HCT116 (cell line): ENCODE results near the gene TYW5. TPM values are rescaled to one million over a fixed set of nuclear protein-coding genes. Genes with fewer than 3 reads are reported as not detected.

ENCODE experiments used
- ATAC-seq: fragments of 200-7000 bp; cut with Tn5 transposase; 2 replicates; pipeline ENCODE4 v1.9.1; 2020; ENCODE audit warnings: mild to moderate bottlenecking, moderate library complexity
- BruUV-seq: library from RNA; stranded (reverse); fragments of 400-500 nt; replicated peaks from 2 replicates; lab custom pipeline; 2021; lab: Mats Ljungman, UMichigan
- CTCF ChIA-PET: fragments of 300-600 bp; sonication (Branson Sonifier 250); formaldehyde crosslinking; loops from one replicate; lab custom pipeline; 2021; ENCODE audit warnings: antibody characterized with exemption; lab: Charles Lee
- POLR2A ChIA-PET: fragments of 300-600, 350-600 bp; sonication (Branson Sonifier 250); formaldehyde crosslinking; loops from one replicate; lab custom pipeline; 2021; ENCODE audit warnings: antibody characterized with exemption; lab: Charles Lee
- RAD21 ChIA-PET, 2 experiments: fragments of 300-600 bp; sonication (Branson Sonifier 250); formaldehyde crosslinking; loops; one replicate each; lab custom pipeline; 2023; ENCODE audit warnings: low total read pairs in 2 of 2; ENCODE audit not compliant: uncharacterized antibody in 2 of 2, unreplicated experiment in 2 of 2, low non-redundant PET in 1 of 2; lab: Charles Lee
- DNase-seq: peaks from one replicate; pipeline ENCODE4 v3.0.0-alpha.2; 2010; ENCODE audit warnings: low read depth, low spot score
- H2AFZ ChIP-seq: fragments of 200-600 bp; shearing (Covaris generic), sonication (generic); 2 replicates; pipeline ENCODE4 v1.6.1; 2017; ENCODE audit warnings: low read depth, mixed run types, mixed read lengths, antibody characterized with exemption, low read length; ENCODE audit not compliant: poor library complexity, severe bottlenecking
- H3K27ac ChIP-seq: 2 replicates; pipeline ENCODE4 v1.5.1; 2012; ENCODE audit warnings: low read depth, low read length
- H3K27me3 ChIP-seq: fragments of 200-600 bp; sonication (generic); 2 replicates; pipeline ENCODE4 v1.6.1; 2016; ENCODE audit warnings: mixed run types, low read length, mixed read lengths; ENCODE audit not compliant: insufficient read depth
- H3K36me3 ChIP-seq, 2 experiments: fragments of 200-500 bp in 1 of 2; fragments of 200-600 bp in 1 of 2; sonication (Bioruptor generic) in 1 of 2; sonication (generic) in 1 of 2; 2 replicates each; pipeline versions ENCODE4 v1.5.1 to v1.6.1; 2014 to 2016; ENCODE audit warnings: low read length in 2 of 2, inconsistent platforms in 1 of 2, mixed read lengths in 1 of 2, mixed run types in 1 of 2; ENCODE audit not compliant: insufficient read depth in 2 of 2, control insufficient read depth in 1 of 2
- H3K4me1 ChIP-seq, 2 experiments: fragments of 200-600 bp in 1 of 2; sonication (generic) in 1 of 2; 2 replicates each; pipeline versions ENCODE4 v1.5.1 to v1.6.1; 2012 to 2017; ENCODE audit warnings: low read length in 2 of 2, inconsistent platforms in 1 of 2, mild to moderate bottlenecking in 1 of 2, mixed read lengths in 1 of 2, mixed run types in 1 of 2, moderate library complexity in 1 of 2; ENCODE audit not compliant: insufficient read depth in 2 of 2, control insufficient read depth in 1 of 2
- H3K4me2 ChIP-seq: fragments of 200-600 bp; sonication (generic); 2 replicates; pipeline ENCODE4 v1.6.1; 2017; ENCODE audit warnings: mixed run types, low read length, mixed read lengths
- H3K4me3 ChIP-seq, 2 experiments: fragments of 200-600 bp in 1 of 2; sonication (generic) in 1 of 2; replicated peaks in 1 of 2; 2 replicates each; pipeline ENCODE4 v1.5.1; 2011 to 2016; ENCODE audit warnings: low read length in 2 of 2, control low read depth in 1 of 2, low read depth in 1 of 2, mild to moderate bottlenecking in 1 of 2, mixed read lengths in 1 of 2, mixed run types in 1 of 2
- H3K79me2 ChIP-seq: fragments of 200-600 bp; sonication (generic); 2 replicates; pipeline ENCODE4 v1.6.1; 2017; ENCODE audit warnings: mild to moderate bottlenecking, mixed run types, low read length, moderate library complexity, mixed read lengths; ENCODE audit not compliant: insufficient read depth
- H3K9ac ChIP-seq: fragments of 200-600 bp; sonication (generic); 2 replicates; pipeline ENCODE4 v1.6.1; 2016; ENCODE audit warnings: low read length, mixed read lengths
- H3K9me2 ChIP-seq: fragments of 200-600 bp; sonication (generic), shearing (Covaris generic); 2 replicates; pipeline ENCODE4 v1.6.1; 2017; ENCODE audit warnings: mixed run types, mild to moderate bottlenecking, moderate library complexity; ENCODE audit not compliant: insufficient read depth
- H3K9me3 ChIP-seq, 2 experiments: fragments of 200-500 bp in 1 of 2; fragments of 200-600 bp in 1 of 2; sonication (Bioruptor generic) in 1 of 2; sonication (generic) in 1 of 2; 2 replicates each; pipeline ENCODE4 v1.6.1; 2014 to 2017; ENCODE audit warnings: low read length in 2 of 2, mixed read lengths in 2 of 2, inconsistent platforms in 1 of 2, low read depth in 1 of 2, mild to moderate bottlenecking in 1 of 2, mixed run types in 1 of 2, moderate library complexity in 1 of 2; ENCODE audit not compliant: control insufficient read depth in 1 of 2, insufficient read depth in 1 of 2
- H4K20me1 ChIP-seq: fragments of 200-600 bp; sonication (generic), shearing (Covaris generic); 2 replicates; pipeline ENCODE4 v1.6.1; 2017; ENCODE audit warnings: mixed run types, mild to moderate bottlenecking, moderate library complexity; ENCODE audit not compliant: insufficient read depth
- CEBPB ChIP-seq: IDR thresholded peaks from 2 replicates; pipeline ENCODE4 v1.6.1; 2012; ENCODE audit warnings: low read depth
- EGR1 ChIP-seq: IDR thresholded peaks from 2 replicates; pipeline ENCODE4 v1.6.1; 2012; ENCODE audit warnings: low read depth
- EZH2 ChIP-seq: fragments of 200-600 bp; sonication (generic); IDR thresholded peaks from 2 replicates; pipeline ENCODE4 v1.6.1; 2017; ENCODE audit warnings: antibody characterized with exemption, mixed run types
- EZH2phosphoT487 ChIP-seq: fragments of 200-600 bp; IDR thresholded peaks from 2 replicates; pipeline ENCODE4 v1.6.1; 2018; ENCODE audit warnings: antibody characterized with exemption, borderline replicate concordance
- POLR2A ChIP-seq: IDR thresholded peaks from 2 replicates; pipeline ENCODE4 v1.7.0; 2011; ENCODE audit warnings: borderline replicate concordance; ENCODE audit not compliant: insufficient read depth, insufficient read length; ENCODE audit errors: extremely low read depth
- RAD21 ChIP-seq: IDR thresholded peaks from 2 replicates; pipeline ENCODE4 v1.6.1; 2012; ENCODE audit warnings: low read depth, mild to moderate bottlenecking
- SIN3A ChIP-seq: IDR thresholded peaks from 2 replicates; pipeline ENCODE4 v1.6.1; 2012; ENCODE audit warnings: low read depth
- SP1 ChIP-seq: IDR thresholded peaks from 2 replicates; pipeline ENCODE4 v1.6.1; 2012; ENCODE audit warnings: low read depth
- SRF ChIP-seq: IDR thresholded peaks from 2 replicates; pipeline ENCODE4 v1.6.1; 2012; ENCODE audit warnings: low read depth
- TCF7L2 ChIP-seq: IDR thresholded peaks from 2 replicates; pipeline ENCODE4 v1.7.0; 2011; ENCODE audit warnings: borderline replicate concordance, inconsistent platforms; ENCODE audit not compliant: insufficient read depth, insufficient read length; ENCODE audit errors: extremely low read depth
- YY1 ChIP-seq: IDR thresholded peaks from 2 replicates; pipeline ENCODE4 v1.6.1; 2011; ENCODE audit warnings: low read length, low read depth, moderate library complexity, mild to moderate bottlenecking; ENCODE audit not compliant: insufficient replicate concordance; ENCODE audit errors: extremely low read depth
- ZFX ChIP-seq: fragments of 450-650 bp; IDR thresholded peaks from 2 replicates; pipeline ENCODE4 v1.6.1; 2017
- ZNF274 ChIP-seq: fragments of 200-500 bp; sonication (Bioruptor generic); IDR thresholded peaks from 2 replicates; pipeline ENCODE4 v1.6.1; 2014; ENCODE audit warnings: mild to moderate bottlenecking, low read depth, low read length, inconsistent platforms
- intact Hi-C: fragments of 100-400 bp; cut with micrococcal nuclease; formaldehyde crosslinking; loops from 2 replicates; pipeline ENCODE4 v1.10.0; 2022
- total RNA-seq: library from RNA; stranded (reverse); gene quantifications from one replicate; pipeline ENCODE4 v1.2.1, GENCODE V29; 2021; ENCODE audit not compliant: unreplicated experiment
- TF ChIP-seq, protein P1 (sequence below): IDR thresholded peaks from 2 replicates; pipeline ENCODE4 v1.6.1; 2012
- TF ChIP-seq, protein P2 (sequence below): IDR thresholded peaks from 2 replicates; pipeline ENCODE4 v1.6.1; 2012
- TF ChIP-seq, protein P3 (sequence below), 3 experiments: fragments of 200-600 bp in 1 of 3; sonication (generic) in 1 of 3; IDR thresholded peaks in 2 of 3; conservative IDR thresholded peaks in 1 of 3; 2 replicates each; pipeline ENCODE4 v1.5.1; 2012 to 2017; ENCODE audit warnings: low read depth in 2 of 3, low read length in 2 of 3, antibody characterized with exemption in 1 of 3, borderline replicate concordance in 1 of 3, control low read depth in 1 of 3, mild to moderate bottlenecking in 1 of 3, mixed read lengths in 1 of 3, mixed run types in 1 of 3, moderate library complexity in 1 of 3; ENCODE audit not compliant: insufficient read depth in 1 of 3
- TF ChIP-seq, protein P4 (sequence below): IDR thresholded peaks from 2 replicates; pipeline ENCODE4 v1.6.1; 2011; ENCODE audit warnings: mild to moderate bottlenecking, low read length, moderate library complexity; ENCODE audit not compliant: insufficient replicate concordance; ENCODE audit errors: extremely low read depth

Gene TYW5
- total RNA-seq, 1 experiment from 2014 or later, result 7.7 TPM

DNA sequence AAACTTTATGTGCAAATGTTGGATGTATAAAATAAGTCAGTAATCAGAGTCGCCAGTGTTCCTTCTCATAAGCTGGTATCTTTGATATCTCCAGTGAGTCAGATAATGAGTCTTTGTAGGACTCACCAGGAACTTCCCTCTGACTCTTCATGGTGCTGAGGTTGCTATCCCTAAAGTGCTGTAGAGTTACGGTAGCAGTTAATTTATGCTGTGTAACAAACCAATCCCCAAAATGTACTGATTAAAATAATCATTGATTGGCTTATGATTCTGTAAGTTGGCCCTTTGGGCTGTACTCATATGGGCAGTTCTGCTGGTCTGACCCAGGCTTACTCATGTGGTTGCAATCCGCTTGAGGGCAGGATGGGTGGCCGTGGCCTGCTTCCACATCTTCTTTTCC is 43.9 kb upstream of the TYW5 start:
- no peak overlapping the region for H3K27ac ChIP-seq
- no peaks in the 10 kb centered on the region for H4K20me1 ChIP-seq
- TF ChIP-seq RAD21, result no peak
- no peak for TF ChIP-seq SP1
- TF ChIP-seq, protein P1, sequence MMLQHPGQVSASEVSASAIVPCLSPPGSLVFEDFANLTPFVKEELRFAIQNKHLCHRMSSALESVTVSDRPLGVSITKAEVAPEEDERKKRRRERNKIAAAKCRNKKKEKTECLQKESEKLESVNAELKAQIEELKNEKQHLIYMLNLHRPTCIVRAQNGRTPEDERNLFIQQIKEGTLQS, result no peak
- no peak for TF ChIP-seq YY1
- TF ChIP-seq, protein P2, sequence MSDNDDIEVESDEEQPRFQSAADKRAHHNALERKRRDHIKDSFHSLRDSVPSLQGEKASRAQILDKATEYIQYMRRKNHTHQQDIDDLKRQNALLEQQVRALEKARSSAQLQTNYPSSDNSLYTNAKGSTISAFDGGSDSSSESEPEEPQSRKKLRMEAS, result no peak
- TF ChIP-seq POLR2A, result no peak
- TF ChIP-seq, protein P3, sequence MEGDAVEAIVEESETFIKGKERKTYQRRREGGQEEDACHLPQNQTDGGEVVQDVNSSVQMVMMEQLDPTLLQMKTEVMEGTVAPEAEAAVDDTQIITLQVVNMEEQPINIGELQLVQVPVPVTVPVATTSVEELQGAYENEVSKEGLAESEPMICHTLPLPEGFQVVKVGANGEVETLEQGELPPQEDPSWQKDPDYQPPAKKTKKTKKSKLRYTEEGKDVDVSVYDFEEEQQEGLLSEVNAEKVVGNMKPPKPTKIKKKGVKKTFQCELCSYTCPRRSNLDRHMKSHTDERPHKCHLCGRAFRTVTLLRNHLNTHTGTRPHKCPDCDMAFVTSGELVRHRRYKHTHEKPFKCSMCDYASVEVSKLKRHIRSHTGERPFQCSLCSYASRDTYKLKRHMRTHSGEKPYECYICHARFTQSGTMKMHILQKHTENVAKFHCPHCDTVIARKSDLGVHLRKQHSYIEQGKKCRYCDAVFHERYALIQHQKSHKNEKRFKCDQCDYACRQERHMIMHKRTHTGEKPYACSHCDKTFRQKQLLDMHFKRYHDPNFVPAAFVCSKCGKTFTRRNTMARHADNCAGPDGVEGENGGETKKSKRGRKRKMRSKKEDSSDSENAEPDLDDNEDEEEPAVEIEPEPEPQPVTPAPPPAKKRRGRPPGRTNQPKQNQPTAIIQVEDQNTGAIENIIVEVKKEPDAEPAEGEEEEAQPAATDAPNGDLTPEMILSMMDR (IDR thresholded peaks at IDR 0.05 in 2 of 3, conservative IDR thresholded peaks at IDR 0.05 in 1 of 3; ENCODE audit: borderline replicate concordance in 1 of 3, insufficient read depth in 1 of 3, low read depth in 2 of 3, low read length in 2 of 3), result no peak
- TF ChIP-seq CEBPB, result no peak
- no peak for TF ChIP-seq EZH2
- no peak for TF ChIP-seq EZH2phosphoT487
- no peak for TF ChIP-seq SIN3A
- TF ChIP-seq ZFX, result no peak
- TF ChIP-seq SRF, result no peak
- TF ChIP-seq TCF7L2, result no peak
- TF ChIP-seq, protein P4, sequence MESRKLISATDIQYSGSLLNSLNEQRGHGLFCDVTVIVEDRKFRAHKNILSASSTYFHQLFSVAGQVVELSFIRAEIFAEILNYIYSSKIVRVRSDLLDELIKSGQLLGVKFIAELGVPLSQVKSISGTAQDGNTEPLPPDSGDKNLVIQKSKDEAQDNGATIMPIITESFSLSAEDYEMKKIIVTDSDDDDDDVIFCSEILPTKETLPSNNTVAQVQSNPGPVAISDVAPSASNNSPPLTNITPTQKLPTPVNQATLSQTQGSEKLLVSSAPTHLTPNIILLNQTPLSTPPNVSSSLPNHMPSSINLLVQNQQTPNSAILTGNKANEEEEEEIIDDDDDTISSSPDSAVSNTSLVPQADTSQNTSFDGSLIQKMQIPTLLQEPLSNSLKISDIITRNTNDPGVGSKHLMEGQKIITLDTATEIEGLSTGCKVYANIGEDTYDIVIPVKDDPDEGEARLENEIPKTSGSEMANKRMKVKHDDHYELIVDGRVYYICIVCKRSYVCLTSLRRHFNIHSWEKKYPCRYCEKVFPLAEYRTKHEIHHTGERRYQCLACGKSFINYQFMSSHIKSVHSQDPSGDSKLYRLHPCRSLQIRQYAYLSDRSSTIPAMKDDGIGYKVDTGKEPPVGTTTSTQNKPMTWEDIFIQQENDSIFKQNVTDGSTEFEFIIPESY, result no peak
- no peak for TF ChIP-seq EGR1
- no peak for TF ChIP-seq ZNF274
- TF ChIP-seq, all 23 proteins: peak for 0
- Histone ChIP-seq H3K4me3 (no peak overlapping the region), H3K9me2 (no peaks in the 10 kb centered on the region), H3K36me3 (no peaks in the 10 kb centered on the region), H3K9me3 (no peaks in the 10 kb centered on the region), H3K9ac (no peak overlapping the region), H3K4me1 (peaks cover 0 to 5% of the 10 kb centered on the region in 2 experiments; a peak in 1 of 4 replicates), H3K4me2 (no peak overlapping the region), H3K27me3 (no peaks in the 10 kb centered on the region), H2AFZ (no peak overlapping the region), H3K79me2 (no peaks in the 10 kb centered on the region)
- CTCF ChIA-PET, result no interaction called here
- RAD21 ChIA-PET, result no interaction called here
- intact Hi-C loops, result no loop called here
- no TSS peak for BruUV-seq
- ATAC-seq, result no peak
- POLR2A ChIA-PET, result no interaction called here
- no peak for DNase-seq
